HG03520 (cell line): ENCODE results near the gene SERP2.

Source experiments
- ATAC-seq: cut with Tn5 transposase; IDR thresholded peaks from one replicate; pipeline ENCODE4 v1.9.1; 2021; ENCODE audit warnings: mild to moderate bottlenecking, moderate library complexity; ENCODE audit not compliant: unreplicated experiment

SERP2 gene

DNA sequence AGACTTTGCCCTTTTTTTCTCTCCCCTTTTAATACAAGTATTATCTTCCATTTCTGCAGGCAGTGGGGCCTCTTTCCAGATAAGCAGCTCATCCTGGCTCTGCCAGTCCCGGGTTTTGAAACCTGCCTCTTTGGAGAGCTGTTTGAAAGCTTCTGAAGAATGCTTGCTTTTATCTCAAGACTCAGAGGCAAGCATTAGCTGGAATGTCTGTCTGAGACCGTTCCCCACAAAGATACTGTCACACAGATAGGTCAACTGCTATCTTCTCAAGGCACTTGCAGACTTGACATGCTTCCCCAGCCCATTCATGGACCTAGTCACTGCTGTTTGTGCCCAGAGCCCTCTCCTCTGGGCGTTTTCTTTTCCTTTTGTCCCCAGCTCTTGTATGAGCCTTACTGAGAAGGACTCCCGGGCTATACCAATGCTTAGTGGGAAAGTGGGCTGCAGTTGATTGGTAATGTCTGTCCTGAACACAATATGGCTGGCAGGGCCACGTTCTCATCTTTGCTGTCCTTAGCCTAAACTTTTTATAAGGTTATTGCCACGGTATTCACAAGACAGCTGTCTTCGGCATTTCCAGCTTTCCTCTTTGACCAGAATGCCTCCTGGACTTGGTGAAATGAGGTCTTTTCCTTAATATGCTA lies 13.4 kb downstream of the SERP2 start:
- ATAC-seq = no peak

DNA sequence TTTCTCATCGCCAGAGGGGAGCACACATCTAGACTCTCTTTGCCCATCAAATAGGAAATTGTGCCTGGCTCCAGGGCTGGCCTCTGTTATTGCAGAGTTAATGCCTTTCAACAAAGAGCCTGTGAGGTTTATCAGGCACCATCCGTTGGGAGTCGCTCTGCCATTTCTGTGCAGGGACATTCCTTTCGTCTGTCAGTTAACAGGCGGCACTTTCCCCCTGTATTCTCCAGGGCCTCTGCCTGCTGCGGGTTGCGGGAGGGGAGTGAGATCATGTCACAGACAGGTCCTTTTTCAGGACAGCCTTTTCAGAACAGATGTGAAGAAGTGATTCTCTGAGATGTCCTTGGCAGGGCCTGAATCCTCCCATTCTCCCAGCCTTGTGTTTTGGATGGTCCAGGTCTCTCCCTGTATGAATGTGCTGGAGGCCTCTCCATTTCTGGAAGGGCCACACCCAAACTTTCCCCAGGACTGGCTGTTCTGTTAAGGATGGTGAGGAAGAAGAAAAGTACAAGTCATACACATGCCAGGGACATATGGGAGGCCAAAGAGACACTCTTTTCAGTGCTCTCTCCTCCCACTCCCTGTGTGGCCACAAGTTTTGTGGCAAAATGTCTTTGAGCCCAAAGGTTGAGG lies 14.9 kb downstream of the SERP2 start:
- ATAC-seq = no peak

DNA sequence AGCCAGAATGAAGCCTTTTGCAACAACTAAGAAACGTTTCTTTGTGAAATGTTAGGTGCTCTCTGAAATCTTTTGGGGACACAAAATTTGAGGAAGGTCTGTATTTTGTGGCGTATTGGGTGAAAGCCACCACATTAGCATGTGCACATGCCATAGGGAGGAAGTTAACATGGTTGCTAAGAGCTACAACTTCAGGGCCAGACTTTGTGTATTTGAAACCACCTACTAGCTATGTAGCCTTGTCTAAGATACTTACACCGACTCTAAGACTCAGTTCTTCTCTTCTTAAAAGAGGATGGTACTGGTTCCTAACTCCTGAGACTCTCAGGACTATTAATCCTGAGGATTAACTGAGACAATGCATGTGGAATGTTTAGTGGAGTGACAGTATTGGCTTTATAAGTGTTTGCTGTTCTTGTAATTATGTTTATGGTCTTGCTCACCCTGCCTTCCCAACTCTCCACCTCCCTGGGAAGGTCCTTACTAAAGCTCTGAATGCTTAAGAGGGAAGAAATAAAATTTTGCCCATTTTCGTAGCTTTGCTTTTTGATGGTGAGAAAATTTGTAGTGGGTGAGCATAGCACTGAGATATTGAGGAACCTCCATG lies 15.5 kb downstream of the SERP2 start:
- no peak for ATAC-seq

DNA sequence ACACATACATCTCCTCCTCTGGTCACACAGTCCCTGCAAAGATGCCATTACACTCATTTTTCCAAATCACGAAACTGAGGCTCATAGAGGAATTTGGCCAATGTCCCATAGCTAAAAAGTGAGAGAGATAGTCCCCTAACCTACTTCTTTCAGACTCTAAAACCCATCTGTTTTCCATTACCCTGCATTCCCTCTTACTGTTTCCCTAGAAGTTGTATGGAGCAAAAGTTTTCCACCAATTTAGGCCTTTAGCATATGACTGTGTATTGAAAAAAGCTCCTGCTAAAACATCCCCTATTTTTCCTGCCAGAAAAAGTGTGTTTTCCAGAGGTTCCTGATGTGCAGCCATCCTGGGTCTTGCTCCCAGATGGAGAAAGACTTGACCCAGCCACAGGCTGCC lies 16.3 kb downstream of the SERP2 start:
- ATAC-seq = no peak

DNA sequence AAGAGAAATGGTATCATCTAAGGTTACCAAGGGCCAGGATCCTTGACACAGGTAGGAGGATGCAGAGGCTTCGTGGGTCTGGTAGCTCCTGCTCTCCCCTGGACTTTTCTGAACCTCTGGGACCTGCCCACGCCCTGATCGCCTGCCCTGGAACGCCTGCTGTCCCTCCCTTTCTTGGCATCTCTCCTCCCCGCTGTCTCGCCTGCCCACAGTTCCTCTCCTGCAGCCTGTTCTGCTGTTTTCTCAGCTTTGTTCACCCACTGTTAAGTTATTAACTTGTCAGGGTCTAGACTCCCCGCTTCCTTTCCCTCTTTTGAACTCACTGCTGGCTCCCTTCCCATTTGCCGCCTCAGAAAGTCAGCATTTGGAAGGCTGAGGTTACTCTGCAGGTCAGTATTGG lies 19.8 kb downstream of the SERP2 start:
- ATAC-seq = no peak

DNA sequence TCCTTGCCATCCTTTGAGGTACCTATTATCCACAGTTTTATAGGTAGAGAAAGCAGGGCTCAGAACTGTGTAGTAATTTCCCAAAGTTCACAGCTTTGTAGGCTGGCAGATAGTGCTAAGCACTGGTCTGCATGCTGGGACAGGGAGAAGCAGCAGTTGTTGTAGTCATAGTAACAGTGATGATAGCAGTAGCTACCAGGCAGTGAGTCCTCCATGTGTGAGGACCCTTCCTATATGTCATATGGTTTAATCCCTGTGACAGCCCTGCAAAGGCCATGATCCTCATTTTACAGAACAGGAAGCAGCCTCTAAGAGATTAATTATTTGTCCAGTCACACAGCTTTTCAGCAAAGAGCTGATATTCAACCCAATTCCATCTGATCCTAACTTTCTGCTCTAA lies 21.0 kb downstream of the SERP2 start:
- ATAC-seq = no peak

DNA sequence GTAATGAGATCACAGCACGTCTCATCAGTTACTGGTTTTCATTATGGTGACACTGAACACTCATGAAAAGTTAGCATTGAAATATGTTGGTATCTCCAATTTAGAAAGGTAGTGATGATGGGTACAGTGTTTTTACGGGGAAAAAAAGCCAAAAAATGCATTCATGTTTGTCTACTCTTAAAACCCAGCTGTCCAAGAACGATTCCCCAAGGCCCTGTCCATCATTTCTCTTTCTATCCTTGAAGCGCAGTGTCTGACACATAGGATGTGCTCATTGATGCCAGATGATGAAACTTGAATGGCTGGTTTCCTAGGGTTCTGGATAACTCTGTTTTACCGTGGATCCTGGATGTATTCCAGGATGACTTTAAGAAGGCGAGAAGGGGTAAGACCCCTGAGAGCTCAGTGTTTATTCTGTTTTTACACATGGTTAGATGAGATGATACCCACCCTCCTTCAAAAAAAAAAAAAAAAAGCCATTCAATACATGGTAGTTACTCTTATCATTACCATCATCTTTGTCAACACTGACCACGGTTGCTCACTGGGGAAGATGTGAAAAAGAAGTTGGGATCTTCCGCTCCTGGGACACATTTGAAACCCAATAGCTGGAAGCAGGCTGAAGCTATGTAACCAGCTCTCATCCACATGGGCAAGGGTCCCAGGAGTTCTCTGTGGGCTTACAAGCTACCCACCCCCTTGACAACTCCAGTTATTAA lies 22.5 kb downstream of the SERP2 start:
- ATAC-seq = no peak

DNA sequence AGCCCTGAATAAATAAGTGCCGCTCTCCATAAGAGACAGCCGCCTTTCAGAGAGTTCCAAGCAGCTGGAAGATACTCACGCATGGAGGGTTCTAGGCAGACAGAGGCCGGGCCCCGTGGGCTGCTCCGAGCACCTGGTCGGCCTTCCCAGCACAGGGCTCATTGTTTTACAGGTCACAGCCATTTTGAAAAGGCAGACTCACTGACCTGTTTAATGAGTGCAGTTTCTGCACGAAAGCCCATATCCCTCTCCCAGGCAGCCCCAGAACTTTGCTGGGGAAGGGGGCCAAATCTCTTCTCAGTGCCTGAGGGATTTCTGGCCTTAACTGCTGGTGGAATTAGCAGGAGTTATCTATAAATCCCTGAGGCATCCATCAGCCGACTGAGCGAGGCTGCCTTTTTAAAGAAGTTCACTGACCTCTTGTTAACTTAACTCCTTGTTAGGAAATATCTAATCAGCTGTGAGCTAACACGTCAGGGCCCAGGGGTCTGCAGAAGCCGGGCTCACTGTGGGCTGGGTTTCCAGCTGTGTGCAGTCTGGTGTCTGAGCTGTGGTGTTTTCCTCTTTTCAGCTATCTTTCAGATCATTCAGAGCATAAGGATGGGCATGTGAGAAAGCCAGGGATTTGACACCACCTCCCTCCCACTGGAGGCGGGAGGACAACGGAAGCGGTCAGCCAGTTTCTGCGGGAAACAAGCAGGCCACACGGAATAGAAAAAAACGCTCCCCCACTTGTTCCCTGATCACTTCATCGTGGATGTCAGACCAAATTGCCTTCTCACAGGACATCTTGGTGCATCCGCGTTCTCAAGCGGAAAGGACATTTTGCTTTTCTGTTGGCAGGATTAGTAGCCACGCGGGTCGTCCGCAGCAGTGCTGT lies 23.3 kb downstream of the SERP2 start:
- no peak for ATAC-seq

DNA sequence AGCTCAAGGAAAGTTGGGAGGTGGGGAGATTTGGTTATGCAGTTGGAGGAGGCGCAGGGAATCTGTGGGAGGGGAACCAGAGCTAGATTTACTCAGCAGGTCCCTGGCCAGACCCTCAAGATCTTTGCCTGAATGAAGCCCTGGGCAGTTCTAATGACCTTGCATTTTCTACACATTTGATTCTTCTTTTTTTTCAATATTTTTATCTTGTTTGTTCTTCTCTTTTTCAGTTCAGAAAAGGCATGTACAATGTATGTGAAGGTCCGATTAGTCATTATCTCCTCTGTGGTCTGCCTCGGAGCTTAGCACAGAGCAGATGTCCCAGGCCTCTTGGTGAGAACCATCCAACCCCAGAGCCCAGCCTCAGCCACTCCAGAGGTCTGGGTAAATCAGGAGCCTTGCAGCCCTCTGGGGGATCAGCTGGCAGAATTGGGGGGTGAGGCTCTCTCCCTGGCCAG lies 24.2 kb downstream of the SERP2 start:
- no peak for ATAC-seq

DNA sequence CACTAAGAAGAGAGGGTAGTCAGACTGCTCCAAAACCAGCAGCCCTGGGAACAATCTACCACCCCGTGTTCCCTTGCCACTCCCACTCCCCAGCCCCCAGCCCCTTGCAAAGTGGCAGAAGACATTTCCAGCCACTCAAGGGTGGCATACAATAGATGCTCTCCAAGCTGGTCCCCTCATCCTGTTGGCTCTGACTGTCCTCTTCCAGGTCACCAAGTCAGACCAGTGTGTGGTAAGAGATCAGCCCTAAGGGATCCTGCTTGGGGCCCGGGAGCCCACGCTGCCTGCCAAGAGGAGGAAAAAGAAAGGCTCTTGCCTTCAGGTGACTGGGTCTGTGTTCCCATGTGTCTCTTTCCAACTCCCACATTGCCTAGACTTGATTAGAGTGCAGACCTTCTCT lies 25.0 kb downstream of the SERP2 start:
- no peak for ATAC-seq

DNA sequence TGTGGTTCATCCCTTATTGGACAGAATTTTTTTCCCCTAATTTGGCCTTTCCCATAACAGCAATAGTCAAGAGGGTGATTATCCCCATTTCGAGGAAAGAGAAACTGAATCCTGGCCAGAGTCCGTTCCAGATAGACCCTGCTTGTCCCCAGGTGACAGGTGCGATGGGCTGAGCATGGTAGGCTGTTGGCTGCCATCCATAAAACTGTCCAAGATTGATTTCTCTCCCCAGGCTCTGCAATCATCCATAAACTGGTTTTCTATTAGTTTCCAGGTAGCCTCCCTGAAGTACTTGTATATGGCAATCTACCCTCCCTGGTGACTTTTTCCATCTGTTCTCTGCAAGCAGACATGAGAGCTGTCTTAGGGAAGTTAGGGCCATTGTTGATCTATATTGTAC lies 25.4 kb downstream of the SERP2 start:
- ATAC-seq = no peak

DNA sequence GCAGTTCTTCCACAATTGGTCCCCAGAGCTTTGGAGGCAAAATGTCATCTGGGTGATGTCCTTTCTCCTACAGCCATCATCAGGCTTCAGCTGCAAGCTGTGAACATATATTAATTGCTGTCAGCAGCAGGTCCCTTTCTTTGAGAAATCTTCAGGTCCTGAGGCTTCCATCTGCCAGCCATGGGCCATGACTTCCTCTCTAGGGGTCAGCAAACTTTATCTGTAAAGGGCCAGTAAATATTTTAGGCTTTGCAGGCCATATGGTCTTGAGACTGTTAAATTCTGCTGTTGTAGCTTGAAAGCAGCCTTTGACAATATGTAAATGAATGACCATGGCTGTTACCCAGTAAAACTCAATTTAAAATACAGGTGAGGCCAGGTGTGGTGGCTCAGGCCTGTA lies 27.1 kb downstream of the SERP2 start:
- no peak for ATAC-seq

DNA sequence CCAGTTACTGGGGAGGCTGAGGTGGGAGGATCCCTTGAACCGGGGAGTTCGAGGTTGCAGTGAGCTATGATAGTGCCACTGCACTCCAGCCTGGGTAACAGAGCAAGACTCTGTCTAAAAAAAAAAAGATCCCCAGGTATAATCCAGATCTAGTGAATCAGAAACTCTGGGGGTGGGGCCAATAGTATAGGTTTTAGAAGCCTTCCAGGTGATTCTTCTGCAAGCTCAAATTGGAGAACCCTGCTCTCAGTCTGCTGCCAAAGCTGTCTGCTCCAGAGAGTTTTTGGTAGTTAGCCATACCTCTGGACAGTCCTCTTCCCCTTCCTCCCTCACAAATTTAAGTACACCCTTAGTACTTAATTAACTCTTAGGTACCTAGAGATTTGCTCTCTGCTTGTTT lies 28.0 kb downstream of the SERP2 start:
- no peak for ATAC-seq

DNA sequence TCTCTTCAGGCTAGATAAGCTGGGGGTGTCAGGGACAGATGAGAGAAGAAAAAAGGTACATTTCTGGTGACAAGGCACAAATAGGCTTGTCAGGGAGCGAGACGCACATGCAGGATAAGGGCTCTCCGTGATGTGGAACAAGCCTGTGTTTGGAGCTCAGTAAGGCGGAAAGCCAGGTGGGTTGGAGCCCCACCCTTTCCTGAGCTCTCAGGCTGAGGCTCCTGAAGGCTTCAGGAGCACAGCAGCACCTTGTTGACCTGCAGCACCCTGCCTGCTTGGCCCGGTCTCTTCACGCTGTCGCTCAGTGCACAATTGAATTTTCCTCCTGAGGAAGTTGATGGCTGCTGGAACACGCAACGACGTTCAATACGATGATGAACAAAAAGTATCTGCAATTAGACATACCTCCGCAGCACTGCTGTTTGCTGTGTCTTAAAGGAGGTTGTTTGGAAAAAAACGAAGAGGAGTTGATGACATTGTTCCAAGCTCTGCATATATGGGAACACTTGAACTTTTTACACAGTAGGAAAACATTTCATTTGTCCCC lies 29.3 kb downstream of the SERP2 start:
- ATAC-seq = no peak

DNA sequence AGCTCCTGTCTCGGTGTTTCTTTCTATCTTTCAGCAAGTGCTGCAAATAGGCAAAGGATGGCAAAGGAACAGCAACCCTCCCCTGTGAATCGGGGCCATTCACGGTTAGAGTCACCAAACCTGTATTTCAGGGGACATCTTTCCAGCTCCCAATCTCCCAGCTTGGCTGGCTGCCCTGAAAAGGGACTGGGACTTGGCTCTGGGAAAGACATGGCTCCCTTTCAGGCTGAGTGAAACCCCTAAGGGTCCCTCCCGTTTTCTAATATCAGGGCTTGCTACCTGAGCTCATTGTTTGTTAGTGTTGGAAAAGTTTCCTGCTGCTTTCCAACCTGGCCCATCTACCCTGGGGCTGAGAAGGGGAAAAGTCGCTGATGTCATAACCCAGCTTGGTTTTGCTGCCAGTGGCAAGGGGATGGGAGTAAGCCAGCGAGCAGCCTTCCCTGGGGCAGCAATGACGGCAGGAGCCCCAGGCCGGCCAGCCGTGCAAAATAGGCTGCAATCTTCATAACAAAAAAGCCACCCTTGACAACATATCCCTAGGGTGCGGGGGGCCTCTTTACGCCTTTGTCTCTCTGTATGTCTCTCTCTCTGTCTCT lies 29.9 kb downstream of the SERP2 start:
- ATAC-seq = no peak

DNA sequence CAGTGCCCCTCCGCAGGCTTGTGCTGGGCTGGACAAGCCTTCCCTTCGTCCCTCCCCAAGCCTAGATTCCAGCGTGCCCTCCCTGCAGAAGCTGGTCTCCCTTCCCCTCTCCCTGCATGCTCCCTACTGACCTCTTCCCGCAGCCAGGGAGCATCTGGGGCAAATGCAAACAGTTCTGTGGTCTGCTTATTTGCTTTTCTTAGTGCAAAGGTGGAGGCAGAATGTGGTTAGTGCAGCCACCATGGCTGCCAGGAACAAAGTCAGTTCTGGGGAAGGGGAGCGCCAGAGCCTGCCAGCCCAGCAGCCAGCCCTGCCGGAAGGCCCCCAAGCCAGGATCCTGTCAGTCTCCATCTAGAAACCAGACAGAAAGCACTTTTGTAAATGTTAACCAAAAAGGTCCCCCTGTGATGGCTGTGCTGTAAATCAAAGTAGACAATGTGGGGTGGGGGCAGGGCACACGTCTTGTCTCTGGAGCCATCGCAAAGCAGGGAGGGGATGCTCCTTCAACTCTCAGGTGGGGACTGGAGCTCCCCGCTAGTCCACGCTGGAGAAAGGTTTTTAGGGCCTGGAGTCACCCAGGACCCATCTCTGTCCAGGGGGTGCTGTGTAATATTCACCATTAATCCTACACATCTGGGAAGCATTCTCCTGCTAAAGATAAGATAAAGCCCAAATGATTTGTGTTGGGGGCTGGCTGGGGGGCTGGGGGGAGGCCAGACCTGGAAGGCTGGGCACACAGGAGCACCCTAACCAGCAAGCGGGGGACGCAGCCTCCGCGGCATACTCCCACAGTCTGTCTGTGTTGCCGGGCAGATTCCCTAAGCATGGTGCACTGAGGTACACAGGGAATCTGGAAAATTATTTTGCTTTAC lies 30.9 kb downstream of the SERP2 start:
- no peak for ATAC-seq

DNA sequence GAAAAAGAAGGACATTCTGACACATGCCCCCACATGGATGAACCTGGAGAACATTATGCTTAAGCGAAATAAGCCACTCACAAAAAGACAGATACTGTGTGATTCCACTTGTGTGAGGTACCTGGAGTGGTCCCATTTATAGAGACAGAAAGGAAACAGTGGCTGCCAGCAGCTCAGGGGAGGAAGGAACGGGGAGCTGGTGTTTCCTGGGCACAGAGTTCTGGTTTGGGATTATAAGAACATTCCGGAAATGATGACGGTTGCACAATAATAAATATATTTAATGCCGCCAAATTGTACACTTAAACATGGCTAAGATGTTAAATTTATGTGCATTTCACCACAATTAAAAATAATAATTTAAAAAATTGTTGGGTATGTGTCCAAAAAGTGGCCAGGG lies 33.0 kb downstream of the SERP2 start:
- ATAC-seq = no peak

DNA sequence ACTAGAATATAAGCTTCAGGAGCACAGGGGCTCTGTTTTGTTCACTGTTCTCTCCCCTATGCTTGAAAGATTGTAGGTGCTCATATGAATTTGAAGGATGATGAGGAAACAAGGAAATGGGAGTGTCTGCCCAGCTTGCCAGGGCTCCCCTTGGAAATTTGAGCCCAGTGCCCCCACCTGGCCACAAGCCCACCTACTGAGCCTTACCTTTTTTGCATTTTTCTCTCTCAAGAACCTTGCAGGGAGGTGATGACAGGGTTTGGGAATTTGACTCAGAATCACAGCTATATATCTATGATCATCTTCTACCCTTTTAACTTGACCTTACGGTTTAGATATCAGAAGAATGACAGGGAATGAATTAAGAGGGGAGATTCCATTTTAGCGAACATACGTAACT lies 33.8 kb downstream of the SERP2 start:
- no peak for ATAC-seq

DNA sequence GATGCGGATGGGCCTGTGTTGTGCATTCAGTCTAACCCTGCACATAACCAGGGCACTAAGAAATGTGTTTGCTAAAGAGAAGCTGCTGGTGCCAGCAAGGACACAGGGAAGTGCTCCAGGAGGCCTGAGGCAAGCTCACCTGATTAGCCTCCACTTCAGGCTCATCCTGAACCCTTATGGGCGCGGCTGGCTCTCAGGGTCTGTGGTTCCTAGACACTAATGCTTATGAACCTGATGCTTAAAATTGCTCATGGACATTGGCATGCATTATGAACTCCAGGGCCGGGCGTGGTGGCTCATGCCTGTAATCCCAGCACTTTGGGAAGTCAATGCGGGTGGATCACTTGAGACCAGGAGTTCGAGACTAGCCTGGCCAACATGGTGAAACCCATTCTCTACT lies 34.3 kb downstream of the SERP2 start:
- ATAC-seq = no peak
